GM12875 (cell line): ENCODE data around the gene CADPS.

Source experiments
- H3K4me3 ChIP-seq: one replicate; pipeline ENCODE4 v1.5.1; 2011; ENCODE audit warnings: low read depth, low read length, control low read depth
- CTCF ChIP-seq: IDR thresholded peaks from 2 replicates; pipeline ENCODE4 v1.5.1; 2011; ENCODE audit warnings: low read depth, mild to moderate bottlenecking, control low read depth, inconsistent platforms, low read length, moderate library complexity, borderline replicate concordance; ENCODE audit not compliant: insufficient read depth

Gene CADPS

GRCh38 chr3:62558549-62559112 lies 316.6 kb downstream of the CADPS start:
- H3K4me3 ChIP-seq = no peak overlapping the region
- peak; percentile 50 for TF ChIP-seq CTCF

GRCh38 chr3:62557983-62558382 lies 317.2 kb downstream of the CADPS start:
- H3K4me3 ChIP-seq = no peak overlapping the region
- TF ChIP-seq CTCF = no peak

- TF ChIP-seq CTCF = no peak
- H3K4me3 ChIP-seq = no peak overlapping the region
Measured at GRCh38 chr3:62557450-62557849, 317.8 kb downstream of the CADPS start.

GRCh38 chr3:62556121-62556815 lies 318.9 kb downstream of the CADPS start:
- H3K4me3 ChIP-seq = no peak overlapping the region
- no peak for TF ChIP-seq CTCF

DNA sequence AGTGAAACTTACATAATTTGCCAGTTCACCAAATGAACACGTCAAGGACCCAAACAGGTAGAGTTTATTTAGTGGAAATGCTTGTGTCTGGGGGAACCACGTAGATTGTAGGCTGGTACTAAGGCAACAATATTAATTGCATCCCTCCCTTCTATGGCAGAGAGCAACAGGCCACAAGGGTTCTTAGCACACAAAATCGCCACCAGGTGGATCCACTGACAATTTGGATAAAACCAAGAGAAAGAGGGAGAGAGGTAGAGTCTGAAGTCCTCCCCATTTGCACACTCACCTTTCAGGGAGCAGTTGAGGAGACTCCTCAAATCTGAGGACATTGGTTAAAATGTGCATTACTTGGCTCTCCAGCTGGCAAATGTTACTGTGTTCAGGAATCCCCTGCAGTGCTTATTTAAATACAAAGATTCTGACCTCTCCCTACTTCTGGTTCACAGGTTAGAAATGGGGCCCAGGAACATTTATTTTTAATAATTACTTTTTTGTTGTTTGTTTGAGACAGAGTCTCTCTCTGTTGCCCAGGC lies 320.9 kb downstream of the CADPS start:
- H3K4me3 ChIP-seq = no peak overlapping the region
- TF ChIP-seq CTCF = 0 out of 2 replicates have a peak, but pooled peaks have one; percentile 8

GRCh38 chr3:62553811-62554210 lies 321.4 kb downstream of the CADPS start:
- TF ChIP-seq CTCF = no peak
- no peak overlapping the region for H3K4me3 ChIP-seq

- no peak overlapping the region for H3K4me3 ChIP-seq
- no peak for TF ChIP-seq CTCF
Measured at GRCh38 chr3:62551556-62551955, 323.7 kb downstream of the CADPS start.
